SK-N-SH treated with all-trans-retinoic acid at 6 μM for 48 hours (cell line): Measurements from ENCODE around the gene VCAN.

Experiments
- ATAC-seq: fragments of 200-7000 bp; cut with Tn5 transposase; 3 replicates; pipeline ENCODE4 v1.9.1; 2020; ENCODE audit warnings: mild to moderate bottlenecking, moderate library complexity
- ARNTL ChIP-seq: fragments of 450-650 bp; formaldehyde crosslinking; IDR thresholded peaks from 2 replicates; pipeline ENCODE4 v1.5.0; 2020; ENCODE audit warnings: low read depth, mild to moderate bottlenecking, moderate library complexity, borderline replicate concordance
- CREB5 ChIP-seq: fragments of 250-450 bp; sonication (Bioruptor Pico); IDR thresholded peaks from 2 replicates; pipeline ENCODE4 v1.5.1; 2020; ENCODE audit warnings: low read depth, mild to moderate bottlenecking, moderate library complexity
- CSDC2 ChIP-seq: fragments of 250-450 bp; sonication (Bioruptor Pico); IDR thresholded peaks from 2 replicates; pipeline ENCODE4 v1.5.0; 2020; ENCODE audit warnings: mild to moderate bottlenecking, moderate library complexity
- CSRNP3 ChIP-seq: fragments of 250-450 bp; sonication (Bioruptor Pico); IDR thresholded peaks from 2 replicates; pipeline ENCODE4 v1.5.1; 2021; ENCODE audit warnings: mild to moderate bottlenecking, moderate library complexity
- ESRRG ChIP-seq: fragments of 250-450 bp; sonication (Bioruptor Pico); IDR thresholded peaks from 2 replicates; pipeline ENCODE4 v1.6.1; 2021; ENCODE audit warnings: mild to moderate bottlenecking
- GLIS3 ChIP-seq: fragments of 250-450 bp; sonication (Bioruptor Pico); IDR thresholded peaks from 2 replicates; pipeline ENCODE4 v1.5.0; 2020; ENCODE audit warnings: mild to moderate bottlenecking, moderate library complexity
- OSR1 ChIP-seq: fragments of 250-450 bp; sonication (Bioruptor Pico); IDR thresholded peaks from 2 replicates; pipeline ENCODE4 v1.8.0; 2022; ENCODE audit warnings: moderate library complexity, mild to moderate bottlenecking, inconsistent platforms
- PPARA ChIP-seq: fragments of 250-450 bp; sonication (Bioruptor Pico); IDR thresholded peaks from 2 replicates; pipeline ENCODE4 v1.5.0; 2020; ENCODE audit warnings: mild to moderate bottlenecking, borderline replicate concordance
- RARB ChIP-seq: fragments of 250-450 bp; sonication (Bioruptor Pico); IDR thresholded peaks from 2 replicates; pipeline ENCODE4 v1.8.0; 2021; ENCODE audit warnings: mild to moderate bottlenecking, moderate library complexity
- SNAI2 ChIP-seq: fragments of 250-450 bp; sonication (Bioruptor Pico); IDR thresholded peaks from 2 replicates; pipeline ENCODE4 v1.5.0; 2020; ENCODE audit warnings: mild to moderate bottlenecking, moderate library complexity
- TCF4 ChIP-seq: fragments of 250-450 bp; sonication (Bioruptor Pico); IDR thresholded peaks from 2 replicates; pipeline ENCODE4 v1.8.0; 2021; ENCODE audit warnings: mild to moderate bottlenecking, moderate library complexity, borderline replicate concordance
- TOX ChIP-seq: fragments of 250-450 bp; sonication (Bioruptor Pico); IDR thresholded peaks from 2 replicates; pipeline ENCODE4 v1.8.0; 2021; ENCODE audit warnings: mild to moderate bottlenecking, moderate library complexity, borderline replicate concordance
- TSHZ2 ChIP-seq: fragments of 250-450 bp; sonication (Bioruptor Pico); IDR thresholded peaks from 2 replicates; pipeline ENCODE4 v1.5.0; 2020; ENCODE audit warnings: mild to moderate bottlenecking, moderate library complexity
- ZC3H10 ChIP-seq: fragments of 250-450 bp; sonication (Bioruptor Pico); IDR thresholded peaks from 2 replicates; pipeline ENCODE4 v1.5.1; 2021; ENCODE audit warnings: mild to moderate bottlenecking, moderate library complexity
- ZFP3 ChIP-seq: fragments of 250-450 bp; sonication (Bioruptor Pico); IDR thresholded peaks from 2 replicates; pipeline ENCODE4 v1.5.0; 2020; ENCODE audit warnings: mild to moderate bottlenecking, moderate library complexity
- ZFP30 ChIP-seq: fragments of 450-650 bp; formaldehyde crosslinking; IDR thresholded peaks from 2 replicates; pipeline ENCODE4 v1.5.0; 2022; ENCODE audit warnings: mild to moderate bottlenecking, moderate library complexity
- ZNF565 ChIP-seq: fragments of 450-650 bp; formaldehyde crosslinking; conservative IDR thresholded peaks from 2 replicates; pipeline ENCODE4 v1.5.0; 2020; ENCODE audit warnings: low read depth, mild to moderate bottlenecking, moderate library complexity
- ZNF70 ChIP-seq: fragments of 450-650 bp; formaldehyde crosslinking; IDR thresholded peaks from 2 replicates; pipeline ENCODE4 v1.5.0; 2020; ENCODE audit warnings: mild to moderate bottlenecking, moderate library complexity
- ZNF8 ChIP-seq: fragments of 450-650 bp; formaldehyde crosslinking; IDR thresholded peaks from 2 replicates; pipeline ENCODE4 v1.5.0; 2020; ENCODE audit warnings: mild to moderate bottlenecking, moderate library complexity
- TF ChIP-seq, protein P1 (sequence below): fragments of 250-450 bp; sonication (Bioruptor Pico); IDR thresholded peaks from 2 replicates; pipeline ENCODE4 v1.8.0; 2021; ENCODE audit warnings: low read depth, mild to moderate bottlenecking, moderate library complexity, borderline replicate concordance
- TF ChIP-seq, protein P2 (sequence below): fragments of 250-450 bp; sonication (Bioruptor Pico); IDR thresholded peaks from 2 replicates; pipeline ENCODE4 v1.8.0; 2020; ENCODE audit warnings: mild to moderate bottlenecking, moderate library complexity, borderline replicate concordance

VCAN gene

DNA sequence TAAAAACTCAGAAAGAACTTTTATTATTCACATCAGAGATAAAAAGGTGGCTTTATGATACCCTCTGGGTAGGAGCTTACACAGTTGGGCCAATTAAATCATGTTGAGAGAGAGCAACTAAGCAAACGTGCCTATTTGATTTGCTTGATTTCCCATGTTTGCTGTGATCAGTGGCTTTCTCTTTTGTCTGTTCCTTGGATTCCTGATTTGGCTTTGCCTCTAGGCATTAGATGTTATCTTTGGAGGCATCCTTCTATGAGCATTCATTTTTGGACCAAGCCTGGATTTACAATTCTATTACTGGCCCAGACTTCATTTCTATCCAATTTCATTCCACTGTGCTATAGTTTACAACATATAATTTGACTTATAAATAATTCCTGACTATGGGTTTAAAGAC is 35.9 kb downstream of the VCAN start:
- TF ChIP-seq ZFP3 (CRISPR knock-in tag) = no peak
- TF ChIP-seq RARB (CRISPR knock-in tag) = no peak
- no peak for TF ChIP-seq PPARA
- TF ChIP-seq, protein P1, sequence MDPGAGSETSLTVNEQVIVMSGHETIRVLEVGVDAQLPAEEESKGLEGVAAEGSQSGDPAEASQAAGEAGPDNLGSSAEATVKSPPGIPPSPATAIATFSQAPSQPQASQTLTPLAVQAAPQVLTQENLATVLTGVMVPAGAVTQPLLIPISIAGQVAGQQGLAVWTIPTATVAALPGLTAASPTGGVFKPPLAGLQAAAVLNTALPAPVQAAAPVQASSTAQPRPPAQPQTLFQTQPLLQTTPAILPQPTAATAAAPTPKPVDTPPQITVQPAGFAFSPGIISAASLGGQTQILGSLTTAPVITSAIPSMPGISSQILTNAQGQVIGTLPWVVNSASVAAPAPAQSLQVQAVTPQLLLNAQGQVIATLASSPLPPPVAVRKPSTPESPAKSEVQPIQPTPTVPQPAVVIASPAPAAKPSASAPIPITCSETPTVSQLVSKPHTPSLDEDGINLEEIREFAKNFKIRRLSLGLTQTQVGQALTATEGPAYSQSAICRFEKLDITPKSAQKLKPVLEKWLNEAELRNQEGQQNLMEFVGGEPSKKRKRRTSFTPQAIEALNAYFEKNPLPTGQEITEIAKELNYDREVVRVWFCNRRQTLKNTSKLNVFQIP (CRISPR knock-in tag) = no peak
- TF ChIP-seq ZNF8 (CRISPR knock-in tag) = no peak
- no peak for TF ChIP-seq TCF4
- no peak for TF ChIP-seq TSHZ2 (CRISPR knock-in tag)
- no peak for TF ChIP-seq CSRNP3 (CRISPR knock-in tag)
- TF ChIP-seq ESRRG (CRISPR knock-in tag) = no peak
- TF ChIP-seq OSR1 (CRISPR knock-in tag) = no peak
- TF ChIP-seq CREB5 (CRISPR knock-in tag) = no peak
- no peak for TF ChIP-seq ARNTL (CRISPR knock-in tag)
- no peak for TF ChIP-seq SNAI2 (CRISPR knock-in tag)
- TF ChIP-seq CSDC2 (CRISPR knock-in tag) = no peak
- no peak for TF ChIP-seq GLIS3
- TF ChIP-seq, all 23 proteins: peak for 0
- ATAC-seq = no peak

- peak; percentile 38 for ATAC-seq
- TF ChIP-seq ZNF565 (CRISPR knock-in tag) (no peak), ZC3H10 (CRISPR knock-in tag) (no peak), CSRNP3 (CRISPR knock-in tag) (no peak), ZNF70 (no peak), ZFP30 (CRISPR knock-in tag) (no peak), SNAI2 (CRISPR knock-in tag) (no peak), CREB5 (CRISPR knock-in tag) (0 out of 2 replicates have a peak, but pooled peaks have one; percentile 14), CSDC2 (CRISPR knock-in tag) (0 out of 2 replicates have a peak, but pooled peaks have one; percentile 32), GLIS3 (0 out of 2 replicates have a peak, but pooled peaks have one; percentile 27), TOX (CRISPR knock-in tag) (no peak), OSR1 (CRISPR knock-in tag) (no peak)
- TF ChIP-seq, protein P2, sequence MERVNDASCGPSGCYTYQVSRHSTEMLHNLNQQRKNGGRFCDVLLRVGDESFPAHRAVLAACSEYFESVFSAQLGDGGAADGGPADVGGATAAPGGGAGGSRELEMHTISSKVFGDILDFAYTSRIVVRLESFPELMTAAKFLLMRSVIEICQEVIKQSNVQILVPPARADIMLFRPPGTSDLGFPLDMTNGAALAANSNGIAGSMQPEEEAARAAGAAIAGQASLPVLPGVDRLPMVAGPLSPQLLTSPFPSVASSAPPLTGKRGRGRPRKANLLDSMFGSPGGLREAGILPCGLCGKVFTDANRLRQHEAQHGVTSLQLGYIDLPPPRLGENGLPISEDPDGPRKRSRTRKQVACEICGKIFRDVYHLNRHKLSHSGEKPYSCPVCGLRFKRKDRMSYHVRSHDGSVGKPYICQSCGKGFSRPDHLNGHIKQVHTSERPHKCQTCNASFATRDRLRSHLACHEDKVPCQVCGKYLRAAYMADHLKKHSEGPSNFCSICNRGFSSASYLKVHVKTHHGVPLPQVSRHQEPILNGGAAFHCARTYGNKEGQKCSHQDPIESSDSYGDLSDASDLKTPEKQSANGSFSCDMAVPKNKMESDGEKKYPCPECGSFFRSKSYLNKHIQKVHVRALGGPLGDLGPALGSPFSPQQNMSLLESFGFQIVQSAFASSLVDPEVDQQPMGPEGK (CRISPR knock-in tag) = no peak
- TF ChIP-seq, protein P1 (CRISPR knock-in tag) = no peak
- TF ChIP-seq, all 23 proteins: peak for 3
These were observed 38.0 kb downstream of the VCAN start for GRCh38 chr5:83509540-83509939.
